Keratinocyte (primary cell): ENCODE data around the gene MVB12A. TPM values are rescaled to one million over a fixed set of nuclear protein-coding genes. Genes with fewer than 3 reads are reported as not detected.

Source experiments
- DNase-seq: peaks from one replicate; pipeline ENCODE4 v3.0.0-alpha.2; 2011; ENCODE audit warnings: low read depth, missing footprints, low spot score
- FAIRE-seq: peaks from 2 replicates; lab custom pipeline; 2011; peaks lifted over from hg19 to GRCh38; lab: Jason Lieb, UNC
- H2AFZ ChIP-seq: 2 replicates; pipeline ENCODE4 v1.6.0; 2012; ENCODE audit warnings: low read length, control low read depth, inconsistent platforms; ENCODE audit not compliant: control insufficient read depth
- H3K27ac ChIP-seq: 2 replicates; pipeline ENCODE4 v1.5.1; 2011; ENCODE audit warnings: low read length; ENCODE audit not compliant: control insufficient read depth, insufficient read depth
- H3K27me3 ChIP-seq: 3 replicates; pipeline ENCODE4 v1.6.0; 2011; ENCODE audit warnings: low read length; ENCODE audit not compliant: control insufficient read depth, insufficient read depth; ENCODE audit errors: extremely low read depth
- H3K36me3 ChIP-seq, 2 experiments: 2 replicates in 1 of 2; 3 replicates in 1 of 2; pipeline ENCODE4 v1.5.1; 2011; ENCODE audit warnings: low read length in 2 of 2, mild to moderate bottlenecking in 1 of 2; ENCODE audit not compliant: control insufficient read depth in 2 of 2, insufficient read depth in 2 of 2; ENCODE audit errors: extremely low read depth in 1 of 2
- H3K4me1 ChIP-seq: 3 replicates; pipeline ENCODE4 v1.5.1; 2011; ENCODE audit warnings: low read length; ENCODE audit not compliant: control insufficient read depth, insufficient read depth; ENCODE audit errors: extremely low read depth
- H3K4me2 ChIP-seq: 3 replicates; pipeline ENCODE4 v1.6.0; 2011; ENCODE audit warnings: low read depth, low read length; ENCODE audit not compliant: control insufficient read depth, insufficient read depth; ENCODE audit errors: extremely low read depth
- H3K4me3 ChIP-seq, 3 experiments: fragments of 200-600 bp in 1 of 3; sonication (generic) in 1 of 3; 2 replicates in 2 of 3; 3 replicates in 1 of 3; pipeline ENCODE4 v1.5.1; 2011 to 2016; ENCODE audit warnings: low read length in 3 of 3, mild to moderate bottlenecking in 3 of 3, control low read depth in 2 of 3, inconsistent platforms in 1 of 3, low read depth in 1 of 3, mixed read lengths in 1 of 3, mixed run types in 1 of 3, moderate library complexity in 1 of 3; ENCODE audit not compliant: control insufficient read depth in 2 of 3, insufficient read depth in 2 of 3; ENCODE audit errors: extremely low read depth in 1 of 3
- H3K79me2 ChIP-seq: 2 replicates; pipeline ENCODE4 v1.6.0; 2012; ENCODE audit warnings: low read length; ENCODE audit not compliant: control insufficient read depth, insufficient read depth
- H3K9ac ChIP-seq: 3 replicates; pipeline ENCODE4 v1.6.0; 2011; ENCODE audit warnings: low read length; ENCODE audit not compliant: control insufficient read depth, insufficient read depth; ENCODE audit errors: extremely low read depth
- H3K9me1 ChIP-seq: 3 replicates; pipeline ENCODE4 v1.6.0; 2011; ENCODE audit warnings: low read length; ENCODE audit not compliant: control insufficient read depth, insufficient read depth; ENCODE audit errors: extremely low read depth
- H3K9me3 ChIP-seq: 2 replicates; pipeline ENCODE4 v1.5.1; 2012; ENCODE audit warnings: low read depth, low read length; ENCODE audit not compliant: control insufficient read depth
- H4K20me1 ChIP-seq: 3 replicates; pipeline ENCODE4 v1.6.0; 2011; ENCODE audit warnings: low read length; ENCODE audit not compliant: control insufficient read depth, insufficient read depth; ENCODE audit errors: extremely low read depth
- EZH2 ChIP-seq: IDR thresholded peaks from one replicate; pipeline ENCODE4 v1.6.1; 2012; ENCODE audit warnings: inconsistent platforms, mild to moderate bottlenecking, low read length, moderate library complexity
- dilution Hi-C: fragments of 300-500 bp; cut with MboI; formaldehyde crosslinking; loops from one replicate; pipeline ENCODE4 v1.7.0; 2020; ENCODE audit warnings: low sequenced_read_pairs; ENCODE audit not compliant: extremely low pct_ligation_motif_present
- polyA plus RNA-seq, 5 experiments: library from polyadenylated mRNA; depleted of rRNA in 3 of 5; stranded (reverse) in 3 of 5; stranded (forward) in 1 of 5; unstranded in 1 of 5; fragments of >200 nt; gene quantifications; 1 replicate in 1 of 5; 2 replicates in 3 of 5; 3 replicates in 1 of 5; pipeline versions ENCODE4 v1.2.1 to v1.2.3, GENCODE V29; 2011 to 2012; ENCODE audit warnings: missing spikeins in 2 of 5, low read depth in 1 of 5, low replicate concordance in 1 of 5
- TF ChIP-seq, protein P1 (sequence below), 3 experiments: IDR thresholded peaks in 1 of 3; conservative IDR thresholded peaks in 1 of 3; optimal IDR thresholded peaks in 1 of 3; 2 replicates in 2 of 3; 3 replicates in 1 of 3; pipeline versions ENCODE3 to v1.5.1; 2011; ENCODE audit warnings: low read length in 3 of 3, mild to moderate bottlenecking in 3 of 3, moderate library complexity in 2 of 3, control low read depth in 1 of 3, inconsistent platforms in 1 of 3; ENCODE audit not compliant: insufficient read depth in 2 of 3; ENCODE audit errors: extremely low read depth in 1 of 3

Gene MVB12A
- polyA plus RNA-seq, 1 donor (not counting 4 experiments of a cell fraction or from before 2014, with no cell fraction given) = 23.3 TPM

DNA sequence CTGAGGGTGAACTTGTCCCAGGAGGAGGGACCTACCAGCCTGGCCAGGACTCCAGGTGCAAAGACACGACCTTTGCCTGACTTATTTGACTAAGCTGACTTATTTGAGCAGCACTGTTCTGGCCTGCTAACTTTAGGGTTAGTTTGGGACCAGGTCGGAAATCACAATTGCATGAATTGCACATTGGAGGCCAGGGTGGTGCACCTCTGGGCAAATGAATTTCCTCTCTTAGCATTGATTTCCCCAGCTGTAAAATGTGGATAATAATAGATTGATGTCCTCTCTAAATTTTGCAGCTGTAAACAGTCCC is 13.0 kb upstream of the MVB12A start:
- TF ChIP-seq, protein P1, sequence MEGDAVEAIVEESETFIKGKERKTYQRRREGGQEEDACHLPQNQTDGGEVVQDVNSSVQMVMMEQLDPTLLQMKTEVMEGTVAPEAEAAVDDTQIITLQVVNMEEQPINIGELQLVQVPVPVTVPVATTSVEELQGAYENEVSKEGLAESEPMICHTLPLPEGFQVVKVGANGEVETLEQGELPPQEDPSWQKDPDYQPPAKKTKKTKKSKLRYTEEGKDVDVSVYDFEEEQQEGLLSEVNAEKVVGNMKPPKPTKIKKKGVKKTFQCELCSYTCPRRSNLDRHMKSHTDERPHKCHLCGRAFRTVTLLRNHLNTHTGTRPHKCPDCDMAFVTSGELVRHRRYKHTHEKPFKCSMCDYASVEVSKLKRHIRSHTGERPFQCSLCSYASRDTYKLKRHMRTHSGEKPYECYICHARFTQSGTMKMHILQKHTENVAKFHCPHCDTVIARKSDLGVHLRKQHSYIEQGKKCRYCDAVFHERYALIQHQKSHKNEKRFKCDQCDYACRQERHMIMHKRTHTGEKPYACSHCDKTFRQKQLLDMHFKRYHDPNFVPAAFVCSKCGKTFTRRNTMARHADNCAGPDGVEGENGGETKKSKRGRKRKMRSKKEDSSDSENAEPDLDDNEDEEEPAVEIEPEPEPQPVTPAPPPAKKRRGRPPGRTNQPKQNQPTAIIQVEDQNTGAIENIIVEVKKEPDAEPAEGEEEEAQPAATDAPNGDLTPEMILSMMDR (optimal IDR thresholded peaks at IDR 0.05 in 1 of 3, IDR thresholded peaks at IDR 0.05 in 1 of 3, conservative IDR thresholded peaks at IDR 0.05 in 1 of 3; ENCODE audit: extremely low read depth in 1 of 3, insufficient read depth in 2 of 3, low read length in 3 of 3) = no peak
- TF ChIP-seq EZH2 = no peak
- no peak for FAIRE-seq
- H3K27ac ChIP-seq = no peak overlapping the region
- dilution Hi-C loops = no loop called here
- H3K4me1 ChIP-seq = no peaks in the 10 kb centered on the region
- no peaks in the 10 kb centered on the region for H4K20me1 ChIP-seq
- no peaks in the 10 kb centered on the region for H3K79me2 ChIP-seq
- H3K9ac ChIP-seq = no peak overlapping the region
- peaks cover 3% of the 10 kb centered on the region for H3K27me3 ChIP-seq
- H3K9me1 ChIP-seq = no peaks in the 10 kb centered on the region
- no peak for DNase-seq
- no peak overlapping the region for H2AFZ ChIP-seq
- H3K4me2 ChIP-seq = no peak overlapping the region
- H3K4me3 ChIP-seq = no peak overlapping the region
- no peaks in the 10 kb centered on the region for H3K36me3 ChIP-seq
- no peaks in the 10 kb centered on the region for H3K9me3 ChIP-seq

DNA sequence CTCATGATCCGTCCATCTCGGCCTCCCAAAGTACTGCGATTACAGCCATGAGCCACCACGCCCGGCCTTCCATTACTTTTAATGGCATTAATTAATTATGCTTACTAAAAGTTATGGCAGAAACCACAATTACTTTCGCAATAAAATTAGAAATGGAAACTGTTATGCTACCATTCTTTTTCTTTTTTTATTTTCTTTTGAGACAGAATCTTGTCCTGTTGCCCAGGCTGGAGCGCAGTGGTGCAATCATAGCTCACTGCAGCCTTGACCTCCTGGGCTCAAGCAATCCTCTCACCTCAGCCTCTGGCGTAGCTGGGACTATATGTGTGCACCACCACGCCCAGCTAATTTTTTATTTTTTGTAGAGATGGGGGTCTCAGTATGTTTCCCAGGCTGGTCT is 9.9 kb upstream of the MVB12A start:
- no peak for TF ChIP-seq EZH2
- TF ChIP-seq, protein P1 (optimal IDR thresholded peaks at IDR 0.05 in 1 of 3, IDR thresholded peaks at IDR 0.05 in 1 of 3, conservative IDR thresholded peaks at IDR 0.05 in 1 of 3; ENCODE audit: extremely low read depth in 1 of 3, insufficient read depth in 2 of 3, low read length in 3 of 3) = no peak
- DNase-seq (no peak), FAIRE-seq (no peak)
- no peaks in the 10 kb centered on the region for H4K20me1 ChIP-seq
- H3K79me2 ChIP-seq = no peaks in the 10 kb centered on the region
- H3K4me3 ChIP-seq = no peak overlapping the region
- H3K9me3 ChIP-seq = no peaks in the 10 kb centered on the region
- H3K36me3 ChIP-seq = no peaks in the 10 kb centered on the region
- no peaks in the 10 kb centered on the region for H3K4me1 ChIP-seq
- dilution Hi-C loops = no loop called here
- H3K9ac ChIP-seq = no peak overlapping the region
- H3K4me2 ChIP-seq = no peak overlapping the region
- no peak overlapping the region for H3K27ac ChIP-seq
- no peaks in the 10 kb centered on the region for H3K9me1 ChIP-seq
- no peak overlapping the region for H2AFZ ChIP-seq
- no peaks in the 10 kb centered on the region for H3K27me3 ChIP-seq
